Hepatocyte (in vitro differentiated cells): ENCODE results near the gene MTFR1L.

Experiments
- CTCF ChIP-seq: fragments of 200-600 bp; sonication (generic); IDR thresholded peaks from 2 replicates; pipeline ENCODE4 v1.5.1; 2016; ENCODE audit warnings: antibody characterized with exemption, mild to moderate bottlenecking; ENCODE audit not compliant: poor library complexity
- EZH2 ChIP-seq: fragments of 200-600 bp; sonication (generic); IDR thresholded peaks from 2 replicates; pipeline ENCODE4 v1.6.1; 2016; ENCODE audit warnings: antibody characterized with exemption, mild to moderate bottlenecking, borderline replicate concordance

- TF ChIP-seq CTCF (no peak), EZH2 (no peak)
Measured at GRCh38 chr1:25871086-25871703, 51.4 kb downstream of the MTFR1L start.
